Suprapubic skin (tissue), 4 donors: ENCODE data around the gene NELFE. TPM values are rescaled to one million over a fixed set of nuclear protein-coding genes. Genes with fewer than 3 reads are reported as not detected.

Source experiments
- DNase-seq, 2 donors: peaks; one replicate each; pipeline ENCODE4 v3.0.0-alpha.2; 2019; ENCODE audit warnings: low spot score in 2 of 2
- H3K27ac ChIP-seq: fragments of 200-600 bp; sonication (generic); one replicate; pipeline ENCODE4 v1.5.1; 2019
- H3K27me3 ChIP-seq: fragments of 200-600 bp; sonication (generic); one replicate; pipeline ENCODE4 v1.5.1; 2019
- H3K36me3 ChIP-seq: fragments of 200-600 bp; sonication (generic); one replicate; pipeline ENCODE4 v1.5.1; 2019
- H3K4me1 ChIP-seq: fragments of 200-600 bp; sonication (generic); one replicate; pipeline ENCODE4 v1.5.1; 2019
- H3K4me3 ChIP-seq: fragments of 200-600 bp; sonication (generic); one replicate; pipeline ENCODE4 v1.5.1; 2019; ENCODE audit warnings: mild to moderate bottlenecking
- H3K9me3 ChIP-seq: fragments of 200-600 bp; sonication (generic); one replicate; pipeline ENCODE4 v1.5.1; 2019
- EP300 ChIP-seq: sonication (generic); formaldehyde crosslinking; IDR thresholded peaks from one replicate; pipeline ENCODE4 v1.6.1; 2017; ENCODE audit warnings: antibody characterized with exemption
- POLR2A ChIP-seq, 2 donors: fragments of 450-650 bp; IDR thresholded peaks; one replicate each; pipeline ENCODE4 v1.6.1; 2017; ENCODE audit warnings: antibody characterized with exemption in 2 of 2, mild to moderate bottlenecking in 2 of 2, moderate library complexity in 2 of 2
- POLR2AphosphoS5 ChIP-seq, 3 donors: sonication (generic); formaldehyde crosslinking; IDR thresholded peaks; one replicate each; pipeline ENCODE4 v1.6.1; 2017; ENCODE audit warnings: antibody characterized with exemption in 3 of 3
- WGBS: methylation state at CpG from one replicate; pipeline ENCODE4 v1.1.5; 2018; 5-methylcytosine and 5-hydroxymethylcytosine counted together
- total RNA-seq, 4 donors: library from RNA; depleted of rRNA; stranded (reverse); fragments of >200 nt; gene quantifications; one replicate each; pipeline ENCODE4 v1.1.0, GENCODE V29; 2016
- TF ChIP-seq, protein P1 (sequence below), 2 donors: fragments of 200-600 bp in 1 of 2; fragments of 450-650 bp in 1 of 2; sonication (generic) in 1 of 2; IDR thresholded peaks; one replicate each; pipeline ENCODE4 v1.5.1; 2016 to 2019; ENCODE audit warnings: antibody characterized with exemption in 2 of 2, mild to moderate bottlenecking in 1 of 2, moderate library complexity in 1 of 2

The NELFE gene
- total RNA-seq, 4 donors from 2014 or later: 56.7 to 72.1 (median 65.8) TPM

DNA sequence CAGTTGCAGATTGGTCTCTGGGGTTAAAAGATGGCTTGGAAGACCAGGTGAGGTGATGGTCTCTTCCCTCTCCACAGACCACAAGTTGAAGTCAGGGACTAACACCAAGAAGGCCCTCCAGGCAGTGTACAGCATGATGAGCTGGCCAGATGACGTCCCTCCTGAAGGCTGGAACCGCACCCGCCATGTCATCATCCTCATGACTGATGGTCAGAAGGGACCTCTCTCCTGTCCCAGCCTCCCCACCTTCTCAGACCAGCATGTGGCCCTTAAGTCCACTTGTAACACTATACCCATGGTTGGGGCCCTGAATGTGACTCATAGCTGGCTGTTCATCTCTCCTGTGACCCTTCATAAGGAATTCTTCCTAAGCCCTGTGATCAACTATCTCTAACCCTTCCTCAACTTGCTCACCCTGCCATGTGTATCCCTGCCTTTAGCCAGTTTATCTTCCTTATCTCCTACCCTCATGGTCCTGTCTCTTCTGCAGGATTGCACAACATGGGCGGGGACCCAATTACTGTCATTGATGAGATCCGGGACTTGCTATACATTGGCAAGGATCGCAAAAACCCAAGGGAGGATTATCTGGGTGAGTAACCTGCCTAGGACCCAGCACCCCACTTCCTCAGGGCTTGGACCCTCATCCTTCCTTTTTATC is 9.9 kb downstream of the NELFE start:
- no peak overlapping the region for H3K4me3 ChIP-seq
- H3K27ac ChIP-seq: no peak overlapping the region
- no peaks in the 10 kb centered on the region for H3K9me3 ChIP-seq
- DNase-seq: no peak
- peaks cover 21% of the 10 kb centered on the region for H3K4me1 ChIP-seq
- H3K36me3 ChIP-seq: peaks cover 34% of the 10 kb centered on the region
- TF ChIP-seq POLR2AphosphoS5 (IDR thresholded peaks at IDR 0.05) (no peak), POLR2A (IDR thresholded peaks at IDR 0.05) (no peak), EP300 (no peak)
- TF ChIP-seq, protein P1, sequence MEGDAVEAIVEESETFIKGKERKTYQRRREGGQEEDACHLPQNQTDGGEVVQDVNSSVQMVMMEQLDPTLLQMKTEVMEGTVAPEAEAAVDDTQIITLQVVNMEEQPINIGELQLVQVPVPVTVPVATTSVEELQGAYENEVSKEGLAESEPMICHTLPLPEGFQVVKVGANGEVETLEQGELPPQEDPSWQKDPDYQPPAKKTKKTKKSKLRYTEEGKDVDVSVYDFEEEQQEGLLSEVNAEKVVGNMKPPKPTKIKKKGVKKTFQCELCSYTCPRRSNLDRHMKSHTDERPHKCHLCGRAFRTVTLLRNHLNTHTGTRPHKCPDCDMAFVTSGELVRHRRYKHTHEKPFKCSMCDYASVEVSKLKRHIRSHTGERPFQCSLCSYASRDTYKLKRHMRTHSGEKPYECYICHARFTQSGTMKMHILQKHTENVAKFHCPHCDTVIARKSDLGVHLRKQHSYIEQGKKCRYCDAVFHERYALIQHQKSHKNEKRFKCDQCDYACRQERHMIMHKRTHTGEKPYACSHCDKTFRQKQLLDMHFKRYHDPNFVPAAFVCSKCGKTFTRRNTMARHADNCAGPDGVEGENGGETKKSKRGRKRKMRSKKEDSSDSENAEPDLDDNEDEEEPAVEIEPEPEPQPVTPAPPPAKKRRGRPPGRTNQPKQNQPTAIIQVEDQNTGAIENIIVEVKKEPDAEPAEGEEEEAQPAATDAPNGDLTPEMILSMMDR (IDR thresholded peaks at IDR 0.05): no peak
- no peaks in the 10 kb centered on the region for H3K27me3 ChIP-seq
- 69% methylated on average over 6 of the region's 6 CpGs for WGBS

DNA sequence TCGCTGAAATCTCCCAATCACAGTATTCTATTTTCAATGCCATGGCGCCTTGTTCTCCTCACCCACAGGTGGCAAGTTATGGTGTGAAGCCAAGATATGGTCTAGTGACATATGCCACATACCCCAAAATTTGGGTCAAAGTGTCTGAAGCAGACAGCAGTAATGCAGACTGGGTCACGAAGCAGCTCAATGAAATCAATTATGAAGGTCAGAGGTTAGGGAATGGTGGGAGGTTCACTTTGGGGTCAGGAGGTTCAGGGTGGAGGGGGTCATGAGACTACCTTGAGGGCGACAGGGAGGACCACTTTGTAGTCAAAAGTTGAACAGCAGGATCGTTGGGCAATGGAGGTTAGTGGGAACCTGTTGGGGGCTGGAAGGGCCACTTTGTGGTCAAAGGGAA is 10.5 kb downstream of the NELFE start:
- no peak for DNase-seq
- no peak overlapping the region for H3K4me3 ChIP-seq
- peaks cover 21% of the 10 kb centered on the region for H3K4me1 ChIP-seq
- TF ChIP-seq, protein P1 (IDR thresholded peaks at IDR 0.05): no peak
- no peak for TF ChIP-seq POLR2AphosphoS5 (IDR thresholded peaks at IDR 0.05)
- TF ChIP-seq EP300: no peak
- TF ChIP-seq POLR2A (IDR thresholded peaks at IDR 0.05): no peak
- H3K27ac ChIP-seq: no peak overlapping the region
- WGBS: 75% methylated on average over 5 of the region's 5 CpGs
- H3K36me3 ChIP-seq: peaks cover 28% of the 10 kb centered on the region
- H3K27me3 ChIP-seq: no peaks in the 10 kb centered on the region
- no peaks in the 10 kb centered on the region for H3K9me3 ChIP-seq

DNA sequence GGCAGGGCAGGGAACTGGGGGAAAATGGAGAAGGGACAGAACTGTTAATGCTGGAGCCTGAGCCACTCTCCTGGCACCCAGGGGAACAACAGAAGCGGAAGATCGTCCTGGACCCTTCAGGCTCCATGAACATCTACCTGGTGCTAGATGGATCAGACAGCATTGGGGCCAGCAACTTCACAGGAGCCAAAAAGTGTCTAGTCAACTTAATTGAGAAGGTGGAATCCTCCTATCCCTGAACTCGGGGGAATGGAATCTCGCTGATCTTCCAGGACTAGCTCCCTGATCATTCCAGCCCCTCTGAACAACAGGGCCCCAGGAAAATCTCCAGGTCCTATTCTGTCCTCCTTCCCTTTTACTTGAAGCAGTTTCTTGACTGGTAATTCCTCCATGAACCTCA is 10.9 kb downstream of the NELFE start:
- Histone ChIP-seq H3K9me3 (no peaks in the 10 kb centered on the region), H3K27me3 (no peaks in the 10 kb centered on the region), H3K36me3 (peaks cover 24% of the 10 kb centered on the region), H3K4me1 (peaks cover 21% of the 10 kb centered on the region), H3K4me3 (no peak overlapping the region), H3K27ac (no peak overlapping the region)
- TF ChIP-seq EP300 (no peak), POLR2AphosphoS5 (IDR thresholded peaks at IDR 0.05) (no peak), POLR2A (IDR thresholded peaks at IDR 0.05) (no peak)
- TF ChIP-seq, protein P1 (IDR thresholded peaks at IDR 0.05): no peak
- WGBS: 86% methylated on average over 4 of the region's 4 CpGs
- DNase-seq: no peak

DNA sequence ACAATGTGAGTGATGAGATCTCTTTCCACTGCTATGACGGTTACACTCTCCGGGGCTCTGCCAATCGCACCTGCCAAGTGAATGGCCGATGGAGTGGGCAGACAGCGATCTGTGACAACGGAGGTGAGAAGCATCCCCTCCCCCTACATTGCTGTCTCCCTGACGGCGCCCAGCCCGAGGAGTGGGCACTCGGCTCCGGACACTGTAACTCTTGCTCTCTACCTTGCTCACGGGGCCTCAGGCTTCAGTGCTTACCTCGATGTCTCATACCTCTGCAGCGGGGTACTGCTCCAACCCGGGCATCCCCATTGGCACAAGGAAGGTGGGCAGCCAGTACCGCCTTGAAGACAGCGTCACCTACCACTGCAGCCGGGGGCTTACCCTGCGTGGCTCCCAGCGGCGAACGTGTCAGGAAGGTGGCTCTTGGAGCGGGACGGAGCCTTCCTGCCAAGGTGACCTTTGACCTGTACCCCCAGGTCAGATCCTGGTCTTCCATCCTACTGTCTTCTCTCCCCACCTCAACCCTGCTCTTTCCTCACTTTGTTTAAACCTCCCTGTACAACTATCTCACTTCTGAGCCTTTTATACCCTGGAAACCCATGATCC is 11.6 kb downstream of the NELFE start:
- no peak for DNase-seq
- Histone ChIP-seq H3K36me3 (peaks cover 17% of the 10 kb centered on the region), H3K4me3 (no peak overlapping the region), H3K9me3 (no peaks in the 10 kb centered on the region), H3K27me3 (no peaks in the 10 kb centered on the region), H3K27ac (no peak overlapping the region), H3K4me1 (peaks cover 21% of the 10 kb centered on the region)
- WGBS: 93% methylated on average over 24 of the region's 24 CpGs
- TF ChIP-seq, protein P1 (IDR thresholded peaks at IDR 0.05): no peak
- no peak for TF ChIP-seq EP300
- no peak for TF ChIP-seq POLR2A (IDR thresholded peaks at IDR 0.05)
- no peak for TF ChIP-seq POLR2AphosphoS5 (IDR thresholded peaks at IDR 0.05)

DNA sequence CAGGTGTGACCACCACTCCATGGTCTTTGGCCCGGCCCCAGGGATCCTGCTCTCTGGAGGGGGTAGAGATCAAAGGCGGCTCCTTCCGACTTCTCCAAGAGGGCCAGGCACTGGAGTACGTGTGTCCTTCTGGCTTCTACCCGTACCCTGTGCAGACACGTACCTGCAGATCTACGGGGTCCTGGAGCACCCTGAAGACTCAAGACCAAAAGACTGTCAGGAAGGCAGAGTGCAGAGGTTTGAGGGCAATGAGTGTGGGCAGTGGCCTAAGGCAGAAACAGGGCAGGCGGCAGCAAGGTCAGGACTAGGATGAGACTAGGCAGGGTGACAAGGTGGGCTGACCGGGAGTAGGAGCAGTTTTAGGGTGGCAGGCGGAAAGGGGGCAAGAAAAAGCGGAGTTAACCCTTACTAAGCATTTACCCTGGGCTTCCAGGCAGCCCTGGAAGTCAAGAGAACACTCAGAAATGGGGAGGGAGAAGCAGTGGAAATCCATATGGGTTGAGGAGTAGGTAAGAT is 12.3 kb downstream of the NELFE start:
- 82% methylated on average over 11 of the region's 11 CpGs for WGBS
- peak overlapping the region; percentile 78 for H3K27ac ChIP-seq
- peak overlapping the region; percentile 19 for H3K4me3 ChIP-seq
- peaks cover 21% of the 10 kb centered on the region for H3K4me1 ChIP-seq
- H3K36me3 ChIP-seq: peaks cover 9% of the 10 kb centered on the region
- no peak for DNase-seq
- no peaks in the 10 kb centered on the region for H3K27me3 ChIP-seq
- TF ChIP-seq, protein P1 (IDR thresholded peaks at IDR 0.05): no peak
- TF ChIP-seq POLR2AphosphoS5 (IDR thresholded peaks at IDR 0.05): no peak
- TF ChIP-seq EP300: no peak
- no peak for TF ChIP-seq POLR2A (IDR thresholded peaks at IDR 0.05)
- no peaks in the 10 kb centered on the region for H3K9me3 ChIP-seq
